ENCODE results near the gene SMPD4. TPM values are rescaled to one million over a fixed set of nuclear protein-coding genes. Genes with fewer than 3 reads are reported as not detected.
A peak's percentile ranks its signal among the peaks of the same experiment; 100 is the strongest.
"Not testable (repeated sequence)": the region's sequence is repeated elsewhere in the genome, so short reads cannot be mapped to it uniquely, and the experiment has no call there.

Gene SMPD4
- total RNA-seq, 1 donor from 2014 or later = 50.7 TPM

GRCh38 chr2:130141645-130142370, 39.6 kb downstream of the SMPD4 start:
- not testable (repeated sequence) for H3K27me3 Mint-ChIP-seq (ENCODE audit: low read depth); H3K36me3 Mint-ChIP-seq (ENCODE audit: low read depth); H3K9me3 Mint-ChIP-seq (ENCODE audit: low read depth); H3K4me3 Mint-ChIP-seq (ENCODE audit: unreplicated experiment); H3K27ac Mint-ChIP-seq (ENCODE audit: unreplicated experiment)
- peak; percentile 77 for DNase-seq (ENCODE audit: low spot score)
- peaks cover 11% of the 10 kb centered on the region for H3K4me1 Mint-ChIP-seq (ENCODE audit: low read depth)

GRCh38 chr2:130141002-130141401, 40.4 kb downstream of the SMPD4 start:
- not testable (repeated sequence) for H3K4me3 Mint-ChIP-seq (ENCODE audit: unreplicated experiment); H3K9me3 Mint-ChIP-seq (ENCODE audit: low read depth); H3K36me3 Mint-ChIP-seq (ENCODE audit: low read depth); H3K27me3 Mint-ChIP-seq (ENCODE audit: low read depth); H3K27ac Mint-ChIP-seq (ENCODE audit: unreplicated experiment)
- peak; percentile 46 for DNase-seq (ENCODE audit: low spot score)
- H3K4me1 Mint-ChIP-seq (ENCODE audit: low read depth) = peaks cover 11% of the 10 kb centered on the region

GRCh38 chr2:130140516-130140915, 40.9 kb downstream of the SMPD4 start:
- not testable (repeated sequence) for H3K36me3 Mint-ChIP-seq (ENCODE audit: low read depth); H3K27ac Mint-ChIP-seq (ENCODE audit: unreplicated experiment); H3K4me3 Mint-ChIP-seq (ENCODE audit: unreplicated experiment); H3K9me3 Mint-ChIP-seq (ENCODE audit: low read depth); H3K27me3 Mint-ChIP-seq (ENCODE audit: low read depth)
- peaks cover 11% of the 10 kb centered on the region for H3K4me1 Mint-ChIP-seq (ENCODE audit: low read depth)
- DNase-seq (ENCODE audit: low spot score) = peak; percentile 50

GRCh38 chr2:130139331-130140280, 41.8 kb downstream of the SMPD4 start:
- H3K9me3 Mint-ChIP-seq (ENCODE audit: low read depth); H3K4me1 Mint-ChIP-seq (ENCODE audit: low read depth); H3K27ac Mint-ChIP-seq (ENCODE audit: unreplicated experiment); H3K4me3 Mint-ChIP-seq (ENCODE audit: unreplicated experiment); H3K36me3 Mint-ChIP-seq (ENCODE audit: low read depth); H3K27me3 Mint-ChIP-seq (ENCODE audit: low read depth): not testable (repeated sequence)
- DNase-seq (ENCODE audit: low spot score) = peak; percentile 56

GRCh38 chr2:130138841-130139251, 42.6 kb downstream of the SMPD4 start:
- H3K27me3 Mint-ChIP-seq (ENCODE audit: low read depth); H3K27ac Mint-ChIP-seq (ENCODE audit: unreplicated experiment); H3K4me1 Mint-ChIP-seq (ENCODE audit: low read depth); H3K9me3 Mint-ChIP-seq (ENCODE audit: low read depth); H3K4me3 Mint-ChIP-seq (ENCODE audit: unreplicated experiment); H3K36me3 Mint-ChIP-seq (ENCODE audit: low read depth): not testable (repeated sequence)
- peak; percentile 77 for DNase-seq (ENCODE audit: low spot score)

- H3K4me3 Mint-ChIP-seq (ENCODE audit: unreplicated experiment); H3K27me3 Mint-ChIP-seq (ENCODE audit: low read depth); H3K9me3 Mint-ChIP-seq (ENCODE audit: low read depth); H3K27ac Mint-ChIP-seq (ENCODE audit: unreplicated experiment); H3K4me1 Mint-ChIP-seq (ENCODE audit: low read depth); H3K36me3 Mint-ChIP-seq (ENCODE audit: low read depth): not testable (repeated sequence)
- DNase-seq (ENCODE audit: low spot score) = peak; percentile 63
These were observed 43.1 kb downstream of the SMPD4 start for GRCh38 chr2:130138326-130138725.

- not testable (repeated sequence) for H3K4me3 Mint-ChIP-seq (ENCODE audit: unreplicated experiment); H3K9me3 Mint-ChIP-seq (ENCODE audit: low read depth); H3K36me3 Mint-ChIP-seq (ENCODE audit: low read depth); H3K4me1 Mint-ChIP-seq (ENCODE audit: low read depth); H3K27me3 Mint-ChIP-seq (ENCODE audit: low read depth); H3K27ac Mint-ChIP-seq (ENCODE audit: unreplicated experiment)
- peak; percentile 82 for DNase-seq (ENCODE audit: low spot score)
These were observed 44.3 kb downstream of the SMPD4 start for GRCh38 chr2:130137118-130137517.

GRCh38 chr2:130136546-130136945, 44.9 kb downstream of the SMPD4 start:
- H3K4me1 Mint-ChIP-seq (ENCODE audit: low read depth) = peaks cover 13% of the 10 kb centered on the region
- not testable (repeated sequence) for H3K36me3 Mint-ChIP-seq (ENCODE audit: low read depth); H3K27ac Mint-ChIP-seq (ENCODE audit: unreplicated experiment); H3K4me3 Mint-ChIP-seq (ENCODE audit: unreplicated experiment); H3K9me3 Mint-ChIP-seq (ENCODE audit: low read depth); DNase-seq (ENCODE audit: low spot score); H3K27me3 Mint-ChIP-seq (ENCODE audit: low read depth)

Measured in chondrocyte (in vitro differentiated cells).